ELF-1 (cell line): Measurements from ENCODE around the gene RNASEH2A.
A peak's percentile ranks its signal among the peaks of the same experiment; 100 is the strongest.
"Not testable (repeated sequence)": the region's sequence is repeated elsewhere in the genome, so short reads cannot be mapped to it uniquely, and the experiment has no call there.

Experiments used
- DNase-seq: peaks from one replicate; pipeline ENCODE4 v3.0.0-alpha.2; 2016; ENCODE audit warnings: low read depth, low spot score

Gene RNASEH2A

DNA sequence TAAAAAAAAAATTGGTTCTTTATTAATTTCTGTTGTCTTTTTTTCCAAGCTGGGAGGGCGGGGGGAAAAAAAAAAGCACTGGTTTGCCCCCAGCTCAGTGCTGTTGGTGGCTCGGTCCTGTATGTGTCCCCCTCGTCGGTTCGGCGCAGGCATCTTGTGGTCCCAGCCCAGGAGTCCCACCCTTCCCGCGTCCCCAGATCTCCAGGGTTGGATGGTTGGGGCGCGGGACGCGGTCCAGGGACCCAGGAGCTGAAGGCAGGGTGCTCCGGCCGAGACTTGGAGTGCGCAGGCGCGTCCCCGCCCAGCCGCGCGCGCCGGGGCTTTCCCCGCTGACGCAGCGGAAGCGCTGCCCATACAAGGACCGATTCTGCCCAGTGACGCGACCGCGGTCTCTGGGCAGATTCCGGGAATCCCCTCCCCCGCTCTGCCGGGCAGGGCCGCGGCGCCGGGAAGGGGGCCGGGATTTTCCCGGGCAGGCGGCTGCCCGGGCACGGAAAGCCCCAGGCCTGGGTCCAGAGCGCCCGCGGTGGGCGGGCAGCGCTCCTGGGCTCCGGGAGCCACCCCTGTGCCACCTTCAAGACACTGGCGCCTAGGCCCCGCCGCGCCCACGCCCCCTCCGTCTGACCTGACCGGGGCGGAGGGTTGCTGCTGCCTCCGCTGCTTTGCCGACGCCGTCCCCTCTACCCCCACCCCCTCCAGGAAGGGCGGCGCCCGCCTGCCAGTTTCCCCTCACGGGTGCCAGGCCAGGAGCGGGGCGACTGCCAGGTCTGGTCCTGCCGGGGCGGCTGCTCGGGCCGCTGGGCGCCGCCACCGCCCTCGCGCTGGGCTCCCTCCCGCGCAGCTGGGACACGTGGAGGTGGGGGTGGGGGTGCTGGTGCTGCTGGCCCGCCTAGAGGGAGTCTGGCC lies 12.8 kb upstream of the RNASEH2A start:
- DNase-seq, result peak; percentile 95

DNA sequence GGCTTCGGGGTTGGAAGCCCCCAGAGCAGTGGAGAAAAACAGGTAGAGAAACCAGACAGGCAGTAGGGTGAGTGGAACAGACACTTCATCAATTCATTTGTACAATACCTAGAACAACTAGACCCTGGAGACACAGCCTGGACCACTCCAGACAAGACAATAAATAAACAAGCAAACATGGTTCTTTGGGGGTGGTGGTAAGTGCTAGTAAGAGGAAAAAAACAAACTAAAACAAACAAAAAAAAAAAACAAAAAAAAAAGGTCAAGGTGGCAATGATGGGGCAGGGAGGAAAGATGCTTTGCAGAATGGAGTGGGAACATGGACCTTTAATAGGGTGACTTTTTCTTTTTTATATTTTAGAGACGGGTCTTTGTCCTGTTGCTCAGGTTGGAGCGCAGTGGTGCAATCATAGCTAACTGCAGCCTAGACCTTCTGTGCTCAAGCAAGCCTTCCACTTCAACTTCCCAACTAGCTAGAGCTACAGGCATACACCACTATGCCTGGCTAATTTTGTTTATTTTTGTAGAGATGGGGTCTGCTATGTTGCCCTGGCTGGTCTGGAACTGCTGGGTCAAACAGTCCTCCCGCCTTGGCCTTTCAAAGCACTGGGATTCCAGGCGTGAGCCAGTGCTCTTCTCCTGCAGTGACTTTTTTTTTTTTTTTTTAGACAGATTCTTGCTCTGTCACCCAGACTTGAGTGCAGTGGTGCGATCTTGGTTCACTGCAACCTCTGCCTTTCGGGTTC lies 12.0 kb upstream of the RNASEH2A start:
- no peak for DNase-seq

DNA sequence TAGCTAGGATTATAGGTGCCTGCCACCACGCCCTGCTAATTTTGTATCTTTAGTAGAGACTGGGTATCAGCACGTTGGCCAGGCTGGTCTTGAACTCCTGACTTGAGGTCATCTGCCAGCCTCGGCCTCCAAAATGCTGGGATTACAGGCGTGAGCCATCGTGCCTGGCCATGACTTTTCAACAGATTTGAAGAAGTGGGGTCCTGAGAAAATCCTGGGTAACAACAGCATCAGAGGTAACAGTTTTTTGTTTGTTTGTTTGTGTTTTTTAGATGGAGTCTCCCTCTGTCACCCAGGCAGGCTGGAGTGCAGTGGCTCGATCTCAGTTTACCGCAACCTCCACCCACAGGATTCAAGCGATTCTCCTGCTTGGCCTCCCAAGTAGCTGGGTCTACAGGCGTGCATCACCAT lies 11.4 kb upstream of the RNASEH2A start:
- no peak for DNase-seq

DNA sequence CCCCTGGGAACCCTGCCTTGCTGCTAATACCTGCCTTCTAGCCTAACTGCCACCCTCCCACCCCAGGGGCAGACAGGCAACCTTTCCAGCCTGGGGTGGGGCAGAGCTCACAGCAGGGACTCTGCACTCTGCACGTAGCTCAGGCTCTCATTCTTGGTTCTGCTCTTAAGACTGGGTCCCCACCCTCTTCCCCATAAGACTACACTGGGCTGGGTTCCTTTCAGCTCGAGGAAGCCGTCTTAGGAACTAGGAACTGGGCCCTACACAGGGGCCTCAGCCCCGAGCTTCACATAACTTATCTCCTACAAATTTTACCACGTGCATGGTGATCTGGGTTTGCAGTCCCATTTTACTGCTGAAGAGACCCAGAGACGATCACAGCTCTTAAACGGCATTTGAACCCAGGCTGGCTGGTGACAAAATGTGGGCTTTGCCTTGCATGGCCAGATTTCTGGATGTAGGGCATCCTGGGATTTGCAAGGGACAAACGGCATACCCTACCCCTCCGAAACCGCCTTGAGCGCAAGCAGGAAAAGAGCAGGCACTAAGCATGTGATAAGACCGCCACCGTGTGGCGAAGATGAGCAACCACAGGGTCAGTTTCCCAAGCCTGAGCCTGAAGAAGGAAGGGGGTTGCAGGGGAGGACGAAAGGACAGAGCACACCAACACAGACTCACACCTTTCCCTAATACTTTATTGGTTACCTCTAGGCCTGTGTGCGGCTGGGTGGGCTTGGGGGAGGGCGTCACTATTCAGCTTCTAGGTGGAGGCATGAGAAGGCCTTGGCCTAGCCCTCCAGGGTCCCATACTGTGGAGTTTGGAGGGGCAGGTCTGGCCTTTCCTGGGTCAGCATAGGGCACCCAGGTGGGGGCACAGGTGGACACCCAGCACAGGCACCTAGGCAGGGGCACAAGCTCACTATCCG lies 10.0 kb upstream of the RNASEH2A start:
- peak; percentile 92 for DNase-seq

DNA sequence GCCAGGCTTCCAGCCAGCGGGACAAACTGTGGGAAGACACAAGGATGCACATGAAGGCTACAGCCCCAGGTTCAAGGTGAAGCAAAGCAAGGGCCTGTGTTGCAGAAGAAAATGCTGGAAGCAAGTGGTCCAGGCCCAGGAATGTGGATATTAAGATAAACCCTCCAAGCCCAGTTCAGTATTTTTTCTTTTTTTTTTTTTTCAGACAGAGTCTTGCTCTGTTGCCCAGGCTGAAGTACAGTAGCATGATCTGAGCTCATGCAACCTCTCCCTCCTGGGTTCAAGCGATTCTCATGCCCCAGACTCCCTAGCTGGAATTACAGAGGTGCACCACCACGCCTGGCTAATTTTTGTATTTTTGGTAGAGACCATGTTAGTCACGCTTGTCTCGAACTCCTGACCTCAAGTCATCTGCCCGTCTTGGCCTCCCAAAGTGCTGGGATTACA lies 9.2 kb upstream of the RNASEH2A start:
- DNase-seq, result no peak

DNA sequence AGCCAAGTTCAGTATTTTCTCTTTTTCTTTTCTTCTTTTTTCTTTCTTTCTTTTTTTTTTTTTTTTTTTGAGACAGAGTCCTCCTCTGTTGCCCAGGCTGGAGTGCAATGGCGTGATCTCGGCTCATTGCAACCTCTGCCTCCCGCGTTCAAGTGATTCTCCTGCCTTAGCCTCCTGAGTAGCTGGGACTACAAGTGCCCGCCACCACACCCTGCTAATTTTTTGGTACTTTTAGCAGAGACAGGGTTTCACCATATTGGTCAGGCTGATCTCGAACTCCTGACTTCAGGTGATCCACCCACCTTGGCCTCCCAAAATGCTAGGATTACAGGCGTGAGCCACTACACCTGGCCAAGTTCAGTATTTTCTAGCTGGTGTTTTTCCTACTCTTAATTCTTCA lies 8.8 kb upstream of the RNASEH2A start:
- not testable (repeated sequence) for DNase-seq

DNA sequence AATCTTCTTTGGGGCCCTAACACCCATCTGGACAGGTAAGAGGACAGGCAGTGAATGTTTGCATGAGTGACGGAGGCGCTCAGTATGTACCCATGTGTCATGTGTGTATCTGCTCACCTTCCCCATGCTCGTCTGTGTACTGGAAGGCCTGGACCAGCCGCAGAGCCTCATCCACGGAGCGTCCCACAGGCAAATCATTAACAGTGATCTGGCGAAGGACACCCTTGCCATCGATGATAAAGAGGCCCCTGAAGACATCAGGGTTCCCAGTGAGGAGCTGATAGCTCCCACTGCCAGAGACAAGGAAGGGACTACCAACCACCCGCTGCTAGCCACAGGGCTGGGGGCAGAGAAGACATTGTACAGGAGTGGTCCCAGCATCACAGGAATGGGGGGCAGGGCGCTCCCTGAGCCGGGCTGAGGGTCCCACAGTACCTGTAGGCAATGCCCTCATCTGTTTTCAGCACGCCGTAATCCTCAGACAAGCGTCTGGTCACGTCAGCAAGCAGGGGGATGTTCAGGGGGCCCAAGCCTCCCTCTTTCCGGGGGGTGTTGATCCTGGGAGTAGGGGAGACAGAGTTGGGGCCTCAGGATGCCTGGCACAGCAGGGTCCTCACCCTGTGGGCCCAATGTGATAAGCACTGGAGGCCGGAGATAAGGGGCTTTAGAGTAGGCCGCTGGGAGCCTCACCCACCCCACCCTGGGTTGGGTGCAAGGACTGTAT lies 6.5 kb upstream of the RNASEH2A start:
- DNase-seq, result no peak

DNA sequence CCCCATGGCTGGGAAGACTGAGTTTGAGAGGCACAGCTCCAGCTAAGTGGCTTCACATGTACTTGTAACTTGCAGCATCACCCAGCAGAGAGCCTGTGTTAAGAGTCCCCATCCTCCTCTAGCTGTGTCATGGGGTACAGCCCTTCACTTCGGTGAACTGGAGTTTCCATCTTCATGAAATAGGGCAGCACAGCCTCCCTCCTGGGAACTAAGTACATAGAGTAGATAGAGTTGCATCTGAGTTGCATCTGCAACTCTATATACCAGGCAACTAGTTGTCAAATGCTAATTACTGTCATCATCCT lies 6.0 kb upstream of the RNASEH2A start:
- DNase-seq, result no peak

DNA sequence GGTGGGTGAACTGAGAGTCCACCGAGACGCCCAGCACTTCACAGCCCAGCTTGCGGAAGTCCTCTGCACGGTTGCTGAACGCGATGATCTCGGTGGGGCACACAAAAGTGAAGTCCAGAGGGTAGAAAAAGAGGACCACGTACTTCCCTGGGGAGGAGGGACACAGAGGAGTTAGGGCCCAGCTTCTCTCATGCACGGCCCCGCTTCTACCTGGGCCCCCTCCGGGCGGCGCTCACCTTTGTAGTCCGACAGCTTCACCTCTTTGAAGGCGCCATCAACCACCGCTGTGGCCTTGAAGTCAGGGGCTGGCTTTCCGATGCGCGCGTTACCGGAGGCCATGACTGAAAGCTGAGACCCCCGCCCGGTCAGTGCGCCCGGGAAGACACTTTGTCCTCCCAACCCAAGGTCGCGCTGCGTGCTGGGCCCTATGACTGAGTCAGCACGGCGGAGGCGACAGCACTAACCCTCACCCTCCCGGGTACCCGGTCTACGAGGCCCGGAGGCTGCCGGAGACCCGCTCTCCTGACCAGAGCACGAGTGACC lies 5.4 kb upstream of the RNASEH2A start:
- peak; percentile 43 for DNase-seq

DNA sequence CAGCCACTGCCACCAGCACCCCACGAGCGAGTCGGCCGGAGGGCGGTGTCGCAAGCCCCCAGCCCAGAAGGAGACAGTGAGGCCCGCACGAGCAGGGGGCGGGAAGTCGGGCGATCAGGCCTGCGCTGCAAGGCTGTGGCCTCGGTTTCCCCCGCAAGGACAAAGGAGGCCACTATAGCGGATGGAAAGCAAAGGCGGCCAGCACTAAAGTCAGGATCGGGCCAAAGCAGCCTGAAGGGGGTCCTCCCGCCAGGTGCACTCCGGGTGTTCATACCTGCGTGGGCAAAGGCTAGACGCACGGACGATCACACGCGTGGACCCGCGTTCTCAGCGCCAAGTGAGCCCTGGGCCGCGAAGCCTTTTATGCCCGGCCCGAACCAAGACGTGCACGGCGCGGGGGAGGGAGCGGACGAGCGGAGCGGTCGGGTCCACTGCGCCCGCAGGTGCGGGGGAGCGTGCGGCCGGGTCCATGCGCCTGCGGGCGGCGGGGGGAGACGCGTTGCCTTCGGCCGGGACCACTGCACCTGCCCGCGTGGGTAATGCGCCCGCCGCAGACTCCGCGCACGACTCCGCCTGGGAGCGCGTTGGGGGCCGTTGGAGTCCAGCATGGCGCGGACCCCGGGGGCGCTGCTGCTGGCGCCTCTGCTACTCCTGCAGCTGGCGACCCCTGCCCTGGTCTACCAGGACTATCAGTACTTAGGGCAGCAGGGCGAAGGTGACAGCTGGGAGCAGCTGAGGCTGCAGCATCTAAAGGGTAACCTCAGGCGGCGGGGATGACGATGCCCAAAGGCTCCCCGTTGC lies 4.7 kb upstream of the RNASEH2A start, which contains the start of the genes PRDX2 and THSD8:
Gene PRDX2 (minus strand): TSS at position 335 of the 801 bp plus-strand sequence. CDS start 539 bp downstream, outside the sequence.
Gene THSD8 (plus strand): TSS at position 604 of the 801 bp plus-strand sequence. CDS start 3 bp downstream, at position 607.
- peak; percentile 86 for DNase-seq

DNA sequence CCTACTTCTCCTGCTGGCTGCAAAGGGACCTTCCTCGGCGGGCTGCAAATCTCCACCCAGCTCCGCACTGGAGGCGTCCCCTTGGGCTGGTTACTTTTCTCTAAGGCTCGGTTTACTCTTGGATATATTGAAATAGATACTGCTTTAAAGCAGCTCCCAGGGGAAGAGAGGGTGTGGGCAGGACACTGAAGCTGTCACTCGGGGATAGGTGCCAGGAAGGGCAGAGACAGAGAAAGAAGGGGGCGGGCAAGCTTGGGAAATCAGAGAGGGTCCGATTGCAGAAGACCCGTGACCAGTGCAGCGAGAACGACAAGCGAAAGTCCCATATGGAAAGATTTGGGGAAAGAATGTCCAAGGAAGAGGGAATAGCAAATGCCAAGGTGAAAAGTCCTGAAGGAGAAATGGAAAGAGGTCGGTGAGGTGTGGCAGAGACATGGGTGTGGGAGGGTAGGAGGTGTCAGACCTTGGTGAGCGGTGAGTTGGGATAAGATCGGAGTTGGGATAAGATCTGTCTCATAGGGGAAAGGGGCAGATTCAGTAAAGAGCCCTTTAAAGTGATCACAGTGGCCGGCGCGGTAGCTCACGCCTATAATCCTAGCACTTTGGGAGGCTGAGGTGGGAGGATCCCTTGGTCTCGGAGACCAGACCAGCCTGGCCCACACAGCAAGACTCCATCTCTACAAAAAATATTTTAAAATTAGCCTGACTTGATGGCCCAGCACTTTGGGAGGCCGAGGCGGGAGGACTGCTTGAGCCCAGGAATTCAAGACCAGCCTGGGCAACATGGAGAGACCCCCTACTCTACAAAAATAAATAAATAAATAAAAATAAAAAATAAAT lies 3.9 kb upstream of the RNASEH2A start:
- no peak for DNase-seq

DNA sequence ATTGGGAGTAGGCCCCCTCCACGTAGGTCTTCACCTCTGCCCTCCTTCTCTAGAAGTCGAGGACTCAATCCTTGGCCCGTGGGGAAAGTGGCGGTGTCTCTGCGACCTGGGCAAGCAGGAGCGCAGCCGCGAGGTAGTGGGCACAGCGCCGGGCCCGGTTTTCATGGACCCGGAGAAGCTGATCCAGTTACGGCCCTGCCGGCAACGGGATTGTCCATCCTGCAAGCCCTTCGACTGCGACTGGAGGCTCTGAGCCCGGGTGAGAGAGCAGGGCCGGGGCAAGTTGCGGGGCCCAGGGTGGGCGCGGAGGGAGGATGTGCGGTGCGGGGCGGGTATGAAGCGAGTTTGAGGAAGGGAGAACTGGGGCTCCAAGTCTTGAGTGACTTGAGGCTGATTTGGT lies 2.3 kb upstream of the RNASEH2A start:
- no peak for DNase-seq

DNA sequence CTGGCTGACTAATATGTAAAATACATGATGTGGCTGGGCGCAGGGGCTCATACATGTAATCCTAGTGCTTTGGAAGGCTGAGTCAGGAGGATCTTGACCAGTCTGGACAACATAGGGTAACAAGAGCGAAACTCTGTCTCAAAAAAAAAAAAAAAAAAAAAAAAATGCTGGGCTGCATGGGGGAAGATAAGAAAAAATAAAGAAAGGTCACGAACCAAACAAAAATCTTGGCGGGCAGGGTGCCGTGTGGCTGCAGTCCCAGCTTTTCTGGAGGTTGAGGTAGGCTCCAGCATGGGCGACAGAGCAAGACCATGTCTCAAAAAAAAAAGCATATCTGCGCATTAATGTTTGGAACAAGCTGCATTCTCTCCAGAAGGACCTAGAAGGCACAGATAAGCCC lies 8.7 kb downstream of the RNASEH2A start:
- DNase-seq, result no peak

DNA sequence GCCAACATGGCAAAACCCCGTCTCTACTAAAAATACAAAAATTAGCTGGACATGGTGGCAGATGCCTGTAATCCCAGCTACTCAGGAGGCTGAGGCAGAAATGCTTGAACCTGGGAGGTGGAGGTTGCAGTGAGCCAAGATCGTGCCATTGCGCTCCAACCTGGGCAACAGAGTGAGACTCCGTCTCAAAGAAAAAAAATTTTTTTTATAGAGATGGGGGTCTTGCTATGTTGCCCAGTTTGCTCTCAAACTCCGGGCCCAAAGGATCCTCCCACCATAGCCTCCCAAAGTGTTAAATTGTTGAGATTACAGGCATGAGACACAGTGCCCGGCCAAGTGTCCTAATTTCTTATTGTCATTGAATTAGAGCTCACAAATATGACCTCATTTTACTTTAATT lies 10.8 kb downstream of the RNASEH2A start:
- DNase-seq, result not testable (repeated sequence)

DNA sequence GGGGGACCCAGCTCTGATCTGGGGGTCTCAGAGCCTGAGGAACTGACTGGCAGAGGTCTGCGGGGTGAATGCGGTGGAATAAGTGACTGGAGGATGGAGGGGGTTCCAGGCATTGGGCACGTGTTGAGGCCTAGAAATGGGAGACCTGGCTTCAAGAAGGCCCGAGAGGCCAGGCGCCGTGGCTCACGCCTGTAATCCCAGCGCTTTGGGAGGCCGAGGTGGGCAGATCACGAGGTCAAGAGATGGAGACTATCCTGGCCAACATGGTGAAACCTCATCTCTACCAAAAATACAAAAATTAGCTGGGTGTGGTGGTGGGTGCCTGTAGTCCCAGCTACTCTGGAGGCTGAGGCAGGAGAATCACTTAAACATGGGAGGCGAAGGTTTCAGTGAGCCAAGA lies 11.4 kb downstream of the RNASEH2A start:
- DNase-seq, result not testable (repeated sequence)

DNA sequence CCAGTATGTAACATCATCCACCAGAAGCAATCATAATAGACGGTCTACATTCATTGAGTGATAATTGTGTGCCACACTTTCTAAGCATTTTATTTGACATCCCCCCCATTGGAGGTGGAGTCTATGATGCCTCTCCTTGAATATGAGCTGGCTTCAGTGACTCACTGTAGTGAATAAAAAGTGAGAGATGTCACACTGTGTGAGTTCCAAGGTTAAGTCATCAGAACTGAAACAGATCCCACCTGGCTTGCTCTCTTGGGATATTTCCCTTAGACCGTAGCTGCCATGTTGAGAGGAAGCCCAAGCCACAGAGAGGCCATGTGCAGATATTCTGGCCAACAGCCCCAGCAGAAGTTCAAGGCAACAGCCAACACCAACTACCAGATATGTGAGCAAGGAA lies 15.4 kb downstream of the RNASEH2A start:
- DNase-seq, result no peak

DNA sequence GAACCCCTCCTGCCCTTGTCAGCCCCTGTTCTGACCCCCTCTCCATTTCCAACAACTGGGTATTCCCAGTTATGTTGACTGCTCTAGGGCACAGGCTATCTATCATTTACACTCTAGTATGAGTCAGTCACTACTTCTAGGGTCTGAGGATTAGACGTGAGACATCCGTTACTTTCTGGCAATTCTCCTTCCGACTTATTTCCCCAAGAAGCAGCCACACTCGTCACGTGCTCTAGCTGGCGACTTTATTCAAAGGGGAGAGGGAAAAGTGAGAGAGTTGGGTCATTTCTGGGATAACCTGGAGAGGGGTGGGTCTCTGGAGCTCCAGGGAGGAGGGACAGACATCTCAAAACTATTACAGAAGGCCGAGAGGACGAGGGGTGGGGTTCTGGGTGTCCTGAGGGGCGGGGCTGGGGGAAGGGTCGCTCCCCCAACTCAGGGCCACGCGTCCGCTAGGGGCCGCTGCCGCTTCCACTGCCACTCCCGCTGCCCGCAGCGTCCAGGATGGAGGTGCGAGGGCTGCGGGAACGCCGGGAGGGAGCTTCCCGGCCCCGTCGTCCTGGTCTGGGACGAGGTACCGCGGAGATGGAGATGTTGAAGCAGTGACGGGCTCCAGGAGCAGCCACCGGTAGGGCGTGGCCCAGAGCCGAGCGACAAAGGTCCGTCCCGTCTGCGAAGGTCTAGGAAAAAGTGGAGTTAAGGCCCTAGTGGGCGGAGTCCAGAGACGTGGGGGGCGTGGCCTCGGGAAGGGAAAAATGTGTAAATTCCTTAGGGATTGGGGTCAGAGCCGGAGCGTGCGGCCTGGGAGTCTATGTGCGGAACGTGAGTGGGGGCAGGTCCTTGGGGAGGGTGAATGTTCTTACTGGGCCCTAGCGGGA lies 19.1 kb downstream of the RNASEH2A start:
- peak; percentile 90 for DNase-seq

DNA sequence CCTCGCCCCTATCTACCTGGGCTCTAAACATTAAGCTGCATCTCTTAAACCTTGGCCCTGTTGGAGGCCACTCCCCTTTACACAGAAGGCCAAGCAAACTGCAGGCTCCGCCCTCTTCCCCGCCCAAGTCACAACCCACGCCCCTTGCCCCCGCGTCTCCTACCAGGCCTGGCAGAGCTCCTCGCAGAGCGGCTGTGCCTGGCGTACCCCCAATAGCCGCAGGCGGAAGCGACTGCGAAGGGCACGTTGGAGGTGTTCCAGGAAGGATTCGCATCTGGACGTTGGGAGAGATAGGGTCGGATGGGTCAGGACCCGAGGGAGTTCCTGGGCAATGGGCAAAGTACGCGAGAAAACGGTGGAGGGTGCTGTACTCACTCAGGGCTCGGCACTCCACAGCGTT lies 22.1 kb downstream of the RNASEH2A start:
- DNase-seq, result peak; percentile 56
